HG02981 (cell line): ENCODE data around the gene MCTP2.

ENCODE experiments used
- ATAC-seq: cut with Tn5 transposase; IDR thresholded peaks from one replicate; pipeline ENCODE4 v1.9.1; 2021; ENCODE audit warnings: mild to moderate bottlenecking, moderate library complexity; ENCODE audit not compliant: unreplicated experiment

MCTP2 gene

GRCh38 chr15:94381384-94381783 is 150.0 kb downstream of the MCTP2 start:
- ATAC-seq = no peak

DNA sequence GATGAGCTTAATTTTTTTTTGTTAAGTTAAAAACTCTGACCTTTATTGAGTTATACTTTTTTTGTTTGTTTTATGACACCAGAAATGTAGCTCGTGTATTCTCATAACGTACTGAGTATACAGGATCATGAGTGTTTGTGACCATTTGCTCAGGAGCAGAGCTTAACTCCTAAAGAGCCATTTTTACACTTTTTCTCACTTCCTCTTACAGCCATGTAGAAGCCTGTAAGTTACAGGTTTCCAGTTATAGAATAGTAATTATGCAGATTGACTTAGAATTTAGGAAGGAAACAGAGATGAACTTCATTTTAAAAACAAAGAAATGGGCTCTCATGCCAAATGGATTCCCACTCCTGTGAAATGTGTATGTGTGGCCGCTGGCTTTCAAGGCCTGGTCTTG is 151.7 kb downstream of the MCTP2 start:
- no peak for ATAC-seq

DNA sequence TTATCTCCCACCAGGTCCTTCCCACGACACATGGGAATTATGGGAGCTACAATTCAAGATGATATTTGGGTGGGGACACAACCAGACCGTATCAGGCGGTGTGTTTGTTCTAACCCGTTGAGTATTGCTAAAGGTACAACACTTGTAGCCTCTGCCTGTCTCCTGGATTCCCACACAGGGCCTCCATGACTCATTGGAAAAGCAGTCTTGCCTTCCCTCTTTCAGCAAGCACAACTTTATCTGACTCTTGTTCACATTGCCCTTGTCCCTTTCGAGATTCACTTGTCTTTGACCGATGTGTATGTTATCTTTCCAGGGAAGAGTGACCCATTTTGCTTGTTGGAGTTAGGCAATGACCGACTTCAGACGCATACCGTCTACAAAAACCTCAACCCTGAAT is 152.3 kb downstream of the MCTP2 start:
- ATAC-seq = no peak

DNA sequence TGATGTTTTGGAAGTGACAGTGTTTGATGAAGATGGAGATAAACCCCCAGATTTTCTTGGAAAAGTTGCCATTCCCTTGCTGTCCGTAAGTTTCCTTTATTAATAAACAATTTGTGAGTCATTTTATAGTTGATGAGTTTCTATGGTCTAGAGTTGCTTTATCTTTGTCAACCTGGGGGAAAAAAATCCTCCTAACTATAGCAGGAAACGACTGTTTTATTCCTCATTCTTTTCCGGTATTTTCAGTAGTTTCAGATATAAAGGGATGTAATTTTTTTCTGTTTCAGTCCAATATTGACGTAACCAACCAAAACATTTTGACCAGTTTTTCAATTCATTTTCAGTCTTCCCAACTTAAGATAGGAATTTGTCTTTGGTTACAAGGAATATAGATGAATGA is 154.1 kb downstream of the MCTP2 start:
- ATAC-seq = no peak

DNA sequence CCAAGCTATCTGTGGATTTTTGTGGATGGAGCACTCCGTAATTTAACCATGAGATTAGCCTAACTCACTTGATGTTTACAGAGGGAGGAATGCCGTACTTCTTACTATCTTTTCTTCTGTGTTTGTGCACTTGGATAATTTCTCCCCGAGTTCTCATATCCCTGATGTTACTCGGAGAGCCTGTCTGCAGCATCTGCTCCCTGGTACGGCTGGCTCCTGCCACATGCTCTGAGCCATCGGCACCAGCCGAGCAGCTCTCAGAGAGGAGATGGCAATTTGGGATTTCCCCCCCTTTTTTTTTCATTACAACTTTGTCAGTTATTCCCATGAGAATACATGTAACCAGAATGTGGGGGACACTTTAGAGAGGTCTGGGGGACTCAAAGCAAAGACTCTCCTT is 155.0 kb downstream of the MCTP2 start:
- no peak for ATAC-seq

DNA sequence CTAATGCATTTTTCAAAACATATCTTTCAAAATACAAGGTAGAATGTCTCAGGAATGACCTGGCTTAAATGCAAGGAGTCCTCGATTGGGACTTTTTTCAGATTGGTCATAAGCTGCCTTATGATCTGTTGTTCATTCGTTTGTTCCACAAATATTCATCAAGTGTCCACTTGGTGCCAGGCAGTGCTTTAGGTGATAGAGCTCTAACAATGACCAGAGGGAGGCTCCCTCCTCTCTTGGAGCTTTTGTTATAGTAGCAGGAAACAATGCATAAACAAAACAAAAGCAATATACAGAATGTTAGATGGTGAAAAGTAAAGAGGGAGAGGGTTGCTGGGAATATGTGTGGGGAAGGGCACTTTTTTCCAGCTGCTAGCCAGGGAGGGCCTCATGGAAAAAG is 156.1 kb downstream of the MCTP2 start:
- no peak for ATAC-seq

DNA sequence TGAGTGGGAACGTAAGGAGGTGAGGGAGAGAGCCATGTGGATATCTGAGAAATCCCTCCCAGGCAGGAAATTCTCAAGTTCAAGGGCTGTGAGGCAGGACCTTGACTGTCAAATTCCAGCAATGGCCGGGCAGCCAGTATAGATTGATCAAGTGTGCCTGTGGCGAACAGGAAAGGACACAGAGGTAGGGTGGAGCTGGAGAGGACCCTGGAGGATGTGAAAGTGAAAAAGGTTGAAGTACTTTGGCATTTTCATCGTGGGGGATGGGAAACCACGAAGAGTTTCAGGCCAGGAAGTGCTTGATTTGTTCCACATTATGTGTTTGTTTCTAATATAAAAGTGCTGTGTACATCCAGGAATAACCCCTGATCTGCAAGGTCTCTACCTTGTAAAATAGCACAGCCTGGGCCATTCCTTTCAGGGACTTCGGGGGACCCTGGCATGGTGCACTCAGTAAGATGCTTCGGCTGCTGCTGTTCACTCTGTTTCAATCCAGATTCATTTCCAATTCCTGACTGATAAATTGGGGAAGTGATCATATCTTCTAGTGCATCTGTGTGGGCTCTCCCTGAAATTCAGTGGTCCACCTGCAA is 156.6 kb downstream of the MCTP2 start:
- ATAC-seq = peak; percentile 62

- no peak for ATAC-seq
These were observed 164.3 kb downstream of the MCTP2 start for GRCh38 chr15:94395640-94396039.

- no peak for ATAC-seq
These were observed 166.0 kb downstream of the MCTP2 start for GRCh38 chr15:94397337-94397736.

DNA sequence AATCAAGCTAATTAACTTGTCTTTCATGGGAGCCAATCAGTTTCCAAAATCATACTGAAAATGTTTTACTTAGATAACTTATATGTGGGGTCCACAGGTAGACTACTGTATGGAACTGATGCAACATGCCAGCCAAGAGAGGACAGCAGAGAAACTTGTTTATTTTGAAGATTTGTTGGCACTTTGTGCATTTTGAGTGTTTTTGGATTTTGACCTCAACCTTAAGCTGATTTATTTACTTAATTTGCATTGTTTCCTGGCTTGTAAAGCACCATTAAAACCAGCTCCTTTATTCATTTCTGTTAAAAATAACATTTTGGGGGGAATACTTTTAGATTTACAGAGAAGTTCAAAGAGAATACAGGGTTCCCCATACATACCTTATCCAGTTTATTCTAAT is 166.6 kb downstream of the MCTP2 start:
- no peak for ATAC-seq

DNA sequence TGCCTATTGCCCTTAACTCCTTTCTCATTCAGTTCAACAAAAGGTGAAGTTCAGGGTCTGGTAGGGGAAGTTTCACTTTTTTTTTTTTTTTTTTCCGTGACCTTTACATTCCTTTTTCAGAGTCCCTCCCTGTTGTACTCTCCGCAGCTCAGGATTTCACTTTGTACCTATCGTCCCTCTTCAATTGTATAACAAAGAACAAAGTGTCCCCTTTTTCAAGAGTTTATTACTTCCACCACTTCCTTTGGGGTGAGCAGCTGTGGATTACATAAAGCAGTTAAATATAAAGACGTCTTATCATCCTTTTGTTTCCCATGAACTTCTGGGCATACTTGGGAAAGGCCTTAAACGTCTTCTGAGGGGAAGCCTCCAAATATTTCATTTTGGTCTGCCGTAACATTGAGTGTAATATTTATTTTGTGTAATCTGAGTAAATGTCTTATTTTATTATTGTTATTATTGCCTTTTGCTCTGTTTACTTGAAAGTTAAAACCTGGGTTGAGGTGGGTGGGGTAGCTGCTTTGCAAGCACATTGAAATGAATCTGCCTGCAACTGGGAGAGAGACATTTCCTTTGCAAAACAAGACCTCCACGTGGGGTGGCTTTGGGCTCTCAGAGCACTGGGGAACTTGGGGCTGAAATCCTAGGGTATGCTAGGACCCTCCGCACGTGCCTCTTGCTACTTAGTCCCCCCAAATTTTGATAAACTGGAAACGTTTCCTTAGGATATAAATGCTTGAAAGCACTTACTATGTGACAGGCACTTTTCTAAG is 169.4 kb downstream of the MCTP2 start:
- no peak for ATAC-seq

DNA sequence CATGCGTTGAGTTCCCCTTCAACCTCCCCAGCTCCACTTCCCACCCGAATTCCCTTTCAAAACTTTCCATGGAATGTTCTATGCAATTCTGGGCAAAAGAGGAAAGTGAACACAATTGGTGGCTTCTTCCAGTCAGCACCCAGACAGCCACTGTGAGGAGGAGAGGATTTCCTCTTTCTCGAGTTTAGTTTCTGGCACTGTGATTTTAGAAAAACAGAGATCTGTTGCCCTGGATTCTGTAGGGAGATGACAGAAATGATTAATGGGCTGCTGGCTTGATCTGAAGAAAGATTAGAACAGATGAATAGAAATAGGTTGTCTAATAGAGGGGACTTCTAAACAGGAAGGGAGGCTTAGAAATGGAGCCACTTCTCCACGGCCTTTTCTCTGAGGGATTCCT is 172.0 kb downstream of the MCTP2 start:
- no peak for ATAC-seq

DNA sequence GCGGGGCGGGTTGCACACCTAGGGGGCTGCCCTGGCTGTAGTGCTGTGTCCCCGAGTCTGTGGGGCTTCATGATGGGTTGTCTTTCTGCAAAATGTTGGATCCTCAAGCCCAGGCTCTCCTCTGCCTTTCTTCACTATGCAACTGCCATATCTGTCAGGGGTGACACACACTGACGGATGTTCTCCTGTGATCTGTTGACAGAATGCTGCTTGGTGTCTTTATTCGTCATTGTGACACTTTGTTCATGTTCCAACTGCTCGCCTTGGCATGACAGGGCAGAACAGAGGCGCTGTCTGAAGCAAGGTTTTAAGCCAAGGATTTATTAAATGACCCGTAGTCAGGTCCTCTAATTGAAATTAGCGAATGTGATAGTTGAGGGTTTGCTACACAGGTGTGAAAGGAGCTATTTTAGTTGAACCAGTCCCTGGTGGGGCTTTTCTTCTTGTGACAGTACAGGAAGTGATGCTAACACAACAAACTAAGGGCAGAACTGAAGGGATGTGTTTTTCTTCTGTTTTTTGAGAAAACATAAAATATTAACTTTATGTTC is 173.4 kb downstream of the MCTP2 start:
- ATAC-seq = no peak

GRCh38 chr15:94411285-94411684 is 179.9 kb downstream of the MCTP2 start:
- ATAC-seq = no peak

GRCh38 chr15:94411846-94412245 is 180.5 kb downstream of the MCTP2 start:
- no peak for ATAC-seq

DNA sequence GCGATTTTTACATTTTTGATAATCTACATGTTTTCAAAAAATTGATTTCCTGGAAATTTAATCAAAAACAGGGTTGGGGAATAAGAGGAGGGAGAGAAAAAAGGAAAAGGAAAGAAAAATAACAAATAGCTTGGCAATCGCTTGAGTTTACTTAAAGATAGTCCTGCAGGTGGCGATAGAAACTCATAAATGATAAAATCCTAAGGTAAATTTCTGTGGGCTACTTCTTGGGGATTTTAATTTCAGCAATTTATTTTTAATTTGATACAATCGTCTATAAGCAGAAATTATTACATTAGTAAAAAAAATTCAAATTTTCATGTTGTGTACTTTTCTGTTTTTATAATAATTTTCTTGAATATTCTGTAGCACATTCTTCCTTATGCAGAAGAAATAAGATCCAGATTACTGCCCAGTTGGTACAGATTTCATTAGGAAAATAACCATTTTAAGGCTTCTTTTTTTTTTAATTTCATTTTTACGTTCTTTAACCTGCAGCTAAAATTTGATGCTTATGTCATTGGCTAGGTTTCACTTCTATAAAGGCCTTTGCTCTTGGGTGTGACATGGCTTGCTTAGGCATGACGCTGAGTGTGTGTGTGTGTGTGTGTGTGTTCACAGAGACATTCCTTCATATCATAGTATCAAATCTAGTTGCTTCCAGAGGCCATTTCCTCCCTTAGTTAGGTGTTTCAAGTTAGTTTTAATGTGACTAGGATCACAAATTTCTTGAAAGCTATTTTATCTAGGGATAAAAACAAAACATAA is 181.8 kb downstream of the MCTP2 start:
- ATAC-seq = peak; percentile 75

- ATAC-seq = no peak
These were observed 183.6 kb downstream of the MCTP2 start for GRCh38 chr15:94414916-94415315.

- no peak for ATAC-seq
These were observed 184.9 kb downstream of the MCTP2 start for GRCh38 chr15:94416267-94416666.

- no peak for ATAC-seq
These were observed 185.5 kb downstream of the MCTP2 start for GRCh38 chr15:94416820-94417219.

DNA sequence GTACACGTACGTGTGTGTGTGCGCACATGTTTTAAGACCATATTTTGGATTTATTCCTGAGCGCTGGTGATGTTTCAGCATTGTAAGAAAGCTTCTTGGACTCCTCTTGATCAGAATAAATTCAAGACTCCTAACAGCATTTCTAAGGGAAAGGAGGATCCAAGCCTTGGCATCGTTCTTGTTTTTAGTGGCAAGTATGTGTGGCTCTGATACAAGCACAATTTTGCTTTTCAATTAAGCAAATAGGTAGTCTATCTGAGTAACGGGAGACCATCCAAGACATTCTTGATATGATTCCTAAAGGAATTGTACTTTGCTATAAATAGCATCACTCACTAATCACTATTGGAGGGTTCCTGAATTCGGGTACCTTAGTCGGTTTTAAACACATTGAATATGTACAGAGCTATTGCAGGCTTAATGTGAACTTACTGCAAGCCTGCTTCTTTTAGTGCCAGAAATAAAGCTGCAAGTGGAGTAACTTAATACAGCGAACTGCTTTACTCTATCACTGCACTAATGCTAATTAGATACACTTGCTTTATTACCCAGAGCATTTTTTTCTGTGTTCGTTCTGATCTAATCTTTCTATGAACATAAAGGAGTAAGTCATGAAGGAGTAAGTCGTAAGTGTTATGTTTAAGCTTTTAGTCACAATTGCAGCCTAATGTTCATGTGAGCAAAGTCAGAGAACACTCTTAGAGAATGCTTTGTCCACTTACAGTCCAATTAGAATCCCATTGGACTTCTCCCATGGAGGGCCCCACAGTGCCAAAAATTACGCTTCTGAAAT is 186.3 kb downstream of the MCTP2 start:
- no peak for ATAC-seq

DNA sequence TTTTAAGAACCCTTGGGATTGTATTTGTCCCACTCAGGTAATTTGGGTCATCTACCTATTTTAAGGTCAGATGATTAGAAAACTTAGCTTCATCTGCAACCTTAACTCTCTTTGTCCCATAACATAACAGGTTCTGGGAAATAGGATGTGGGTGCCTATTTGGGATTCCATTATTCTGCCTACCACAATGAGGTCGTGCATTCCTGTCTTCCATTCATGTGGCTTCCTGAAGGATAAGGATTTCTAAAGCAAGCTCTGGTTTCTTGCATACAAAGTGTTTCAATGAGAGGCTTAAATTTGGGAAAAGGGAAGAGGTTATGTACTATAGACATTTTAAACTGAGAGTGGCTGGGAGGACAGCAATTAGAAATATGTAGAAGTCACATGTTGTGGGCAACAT is 190.3 kb downstream of the MCTP2 start:
- no peak for ATAC-seq
